ENCODE data around the gene GLOD5.

Gene GLOD5

GRCh38 chrX:48754238-48754637 is 7.3 kb upstream of the GLOD5 start:
- no peak for DNase-seq

DNA sequence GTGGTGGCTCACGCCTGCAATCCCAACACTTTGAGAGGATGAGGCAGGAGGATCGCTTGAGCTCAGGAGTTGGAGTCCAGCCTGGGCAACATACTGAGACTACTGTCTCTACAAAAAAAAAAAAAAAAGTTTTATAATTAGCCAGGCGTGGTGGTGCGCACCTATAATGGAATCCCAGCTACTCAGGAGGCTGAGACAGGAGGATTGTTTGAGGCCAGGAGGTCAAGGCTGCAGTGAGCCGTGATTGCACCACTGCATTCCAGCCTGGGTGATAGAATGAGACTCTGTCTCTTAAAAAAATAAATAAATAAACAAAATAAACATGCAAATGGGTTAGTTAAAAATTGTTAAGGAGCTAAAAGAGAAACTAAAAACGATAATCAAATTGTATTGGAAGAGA is 7.7 kb downstream of the GLOD5 start:
- DNase-seq, result no peak

GRCh38 chrX:48770296-48770695 is 8.7 kb downstream of the GLOD5 start:
- no peak for DNase-seq

DNA sequence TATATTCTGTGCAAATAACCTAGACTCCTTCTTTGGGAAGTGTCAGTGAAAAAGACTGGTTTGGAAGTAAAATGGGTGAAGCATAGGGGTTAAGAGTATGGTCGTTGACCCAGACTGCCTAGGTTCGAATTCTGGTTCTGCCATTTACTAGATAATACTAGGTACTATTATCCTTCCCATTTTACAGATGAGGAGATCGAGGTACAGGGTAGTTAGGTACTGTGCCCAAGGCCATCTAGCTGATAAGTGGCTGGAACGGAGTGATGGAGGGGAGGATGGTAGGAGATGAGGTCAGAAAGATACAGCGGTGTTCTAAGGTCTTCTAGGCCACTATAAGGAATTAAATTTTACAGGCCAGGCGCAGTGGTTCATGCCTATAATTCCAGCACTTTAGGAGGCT is 11.1 kb downstream of the GLOD5 start:
- DNase-seq, result no peak

DNA sequence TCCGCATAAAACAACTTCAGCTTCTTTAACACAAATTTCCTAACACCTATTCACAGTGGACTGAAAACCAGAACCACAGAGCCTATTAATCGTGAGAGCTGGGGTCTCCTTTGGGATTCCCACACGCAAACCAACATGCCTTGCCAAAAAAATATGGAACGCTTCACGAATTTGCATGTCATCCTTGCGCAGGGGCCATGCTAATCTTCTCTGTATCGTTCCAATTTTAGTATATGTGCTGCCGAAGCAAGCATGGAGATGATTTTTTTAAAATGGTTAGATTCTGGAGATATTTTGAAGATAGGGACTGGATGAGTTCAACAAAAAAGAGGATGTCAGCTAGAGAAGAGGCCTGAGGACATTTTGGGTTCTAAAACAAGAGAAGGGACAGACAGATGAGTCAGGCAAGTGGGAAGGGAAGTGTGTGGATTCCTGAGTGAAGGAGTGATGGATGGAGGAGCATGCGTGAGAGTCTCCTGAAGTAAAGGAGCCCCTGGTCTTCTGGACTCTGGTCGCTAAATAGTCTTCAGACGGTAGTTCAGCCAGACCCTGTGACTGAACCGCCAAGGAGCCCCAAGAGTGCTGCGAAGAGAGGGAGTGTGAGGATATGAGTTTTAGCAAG is 15.4 kb downstream of the GLOD5 start:
- DNase-seq, result no peak

- no peak for DNase-seq
Measured at GRCh38 chrX:48779399-48779798, 17.9 kb downstream of the GLOD5 start.

GRCh38 chrX:48781705-48782104 is 20.2 kb downstream of the GLOD5 start:
- no peak for DNase-seq

DNA sequence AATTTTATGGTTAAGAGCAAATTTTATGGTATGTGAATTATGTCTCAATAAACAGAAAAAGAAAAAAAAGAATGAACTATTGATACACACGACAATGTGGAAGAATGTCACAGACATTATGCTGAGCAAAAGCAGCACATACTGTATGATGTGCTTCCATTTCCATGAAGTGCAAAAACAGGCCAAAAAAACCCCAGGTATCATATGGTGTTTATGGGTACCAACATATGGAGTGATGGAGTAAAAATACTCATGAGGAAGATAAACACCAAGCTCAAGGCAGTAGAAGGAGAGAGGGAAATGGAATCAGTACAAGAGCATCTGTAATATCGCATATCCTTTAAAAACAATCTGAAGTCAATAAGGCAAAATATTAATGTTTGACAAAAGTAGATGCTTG is 20.7 kb downstream of the GLOD5 start:
- no peak for DNase-seq

- no peak for DNase-seq
Measured at GRCh38 chrX:48782795-48783194, 21.2 kb downstream of the GLOD5 start.

GRCh38 chrX:48784726-48785125 is 23.2 kb downstream of the GLOD5 start:
- DNase-seq, result no peak

DNA sequence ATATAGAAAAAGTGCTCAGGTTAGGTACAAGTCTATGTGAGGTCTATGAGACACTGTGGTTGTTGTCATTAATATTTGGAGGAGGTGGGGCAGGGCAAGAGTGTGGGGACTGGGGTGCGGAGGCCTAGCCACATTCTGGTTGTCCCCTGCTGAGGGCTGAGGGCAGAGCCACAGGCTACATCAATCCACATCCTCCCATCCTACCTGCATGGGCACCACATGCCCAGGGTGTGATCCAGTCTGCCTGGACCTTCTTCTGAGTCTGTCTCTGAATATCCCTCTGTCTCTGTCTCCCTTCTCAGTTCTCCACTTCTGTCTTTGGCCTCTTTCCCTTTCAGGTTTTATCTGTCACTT is 23.6 kb downstream of the GLOD5 start:
- no peak for DNase-seq

- no peak for DNase-seq
Measured at GRCh38 chrX:48785540-48786214, 24.1 kb downstream of the GLOD5 start.

- no peak for DNase-seq
Measured at GRCh38 chrX:48786341-48786800, 24.8 kb downstream of the GLOD5 start, which contains the start of gene GATA1. TSS of gene GATA1 (plus strand) at chrX:48786590. CDS start at chrX:48791110, 4,520 bp downstream.

DNA sequence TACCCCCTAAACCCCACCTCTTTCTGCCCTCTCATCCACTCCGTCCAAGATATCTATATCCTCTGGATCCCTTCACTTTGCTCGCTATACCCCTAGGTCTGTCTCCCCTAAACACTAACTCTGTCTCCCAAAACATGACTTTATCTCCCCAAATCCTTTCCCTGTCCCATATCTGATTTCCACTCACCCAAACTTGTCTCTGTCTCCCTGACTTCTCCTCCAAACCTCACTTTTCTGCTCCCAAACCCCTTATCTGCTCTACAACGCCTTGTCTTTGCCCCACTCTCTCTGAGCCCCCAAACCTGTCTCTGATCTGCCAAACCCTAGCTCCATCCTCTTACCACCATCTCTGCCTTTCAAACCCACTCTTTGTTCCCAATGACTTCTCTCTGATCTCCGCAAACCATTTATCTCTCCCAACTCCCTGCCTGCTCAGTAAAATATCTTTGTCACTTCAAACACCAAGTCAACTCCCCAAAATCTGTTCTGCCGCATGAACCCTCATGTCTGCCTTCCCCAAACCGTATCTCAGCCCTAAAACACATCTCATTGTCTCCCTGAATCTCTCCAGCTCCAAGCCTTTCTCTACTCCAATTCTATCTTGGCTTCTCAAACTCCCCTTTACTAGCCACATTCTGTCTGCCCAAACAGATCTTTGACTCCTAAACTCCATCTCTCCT is 25.4 kb downstream of the GLOD5 start:
- DNase-seq, result no peak

DNA sequence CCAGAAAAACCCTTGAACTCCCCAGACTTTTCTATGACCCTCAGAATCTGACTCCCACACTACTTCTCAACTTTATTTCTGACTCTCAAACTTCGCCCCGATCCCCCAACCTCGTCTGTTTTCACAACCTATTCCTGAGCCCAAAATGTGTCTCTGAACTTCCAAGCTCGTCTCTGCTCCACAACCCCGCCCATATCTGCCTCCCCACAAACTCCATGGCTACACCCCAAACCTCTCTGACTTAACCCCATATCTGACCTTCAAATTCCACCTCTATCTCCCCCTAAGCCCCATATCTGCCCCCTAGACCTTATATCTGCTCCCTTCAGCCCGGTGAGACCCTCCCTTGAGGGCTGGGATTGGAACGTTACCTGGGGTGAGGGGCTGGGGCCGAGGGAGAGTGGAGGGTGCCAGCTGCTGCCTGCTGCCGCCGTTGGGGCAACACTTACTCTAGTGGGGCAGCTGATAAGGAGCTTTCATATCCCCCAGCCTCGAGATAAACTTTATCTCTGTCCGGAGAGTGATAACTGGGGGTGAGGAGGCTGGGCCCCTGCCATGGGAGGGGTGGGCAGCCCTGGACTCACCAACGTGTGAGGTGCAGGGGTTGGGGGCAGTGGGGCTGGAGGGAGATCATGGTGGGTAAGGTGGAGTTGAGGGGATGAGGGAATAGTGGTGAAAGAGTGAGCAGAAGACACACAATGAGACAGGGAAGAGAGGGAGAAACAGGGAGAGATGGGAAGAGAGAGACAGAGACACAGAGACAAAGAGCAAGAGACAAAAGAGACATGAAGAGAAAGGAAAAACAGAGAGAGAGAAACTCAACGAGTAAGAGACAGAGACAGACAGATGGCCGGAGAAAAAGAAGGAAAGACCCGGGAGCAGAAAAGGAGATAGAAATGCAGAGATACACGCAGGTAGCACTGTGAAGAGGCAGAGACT is 26.2 kb downstream of the GLOD5 start:
- DNase-seq, result no peak

DNA sequence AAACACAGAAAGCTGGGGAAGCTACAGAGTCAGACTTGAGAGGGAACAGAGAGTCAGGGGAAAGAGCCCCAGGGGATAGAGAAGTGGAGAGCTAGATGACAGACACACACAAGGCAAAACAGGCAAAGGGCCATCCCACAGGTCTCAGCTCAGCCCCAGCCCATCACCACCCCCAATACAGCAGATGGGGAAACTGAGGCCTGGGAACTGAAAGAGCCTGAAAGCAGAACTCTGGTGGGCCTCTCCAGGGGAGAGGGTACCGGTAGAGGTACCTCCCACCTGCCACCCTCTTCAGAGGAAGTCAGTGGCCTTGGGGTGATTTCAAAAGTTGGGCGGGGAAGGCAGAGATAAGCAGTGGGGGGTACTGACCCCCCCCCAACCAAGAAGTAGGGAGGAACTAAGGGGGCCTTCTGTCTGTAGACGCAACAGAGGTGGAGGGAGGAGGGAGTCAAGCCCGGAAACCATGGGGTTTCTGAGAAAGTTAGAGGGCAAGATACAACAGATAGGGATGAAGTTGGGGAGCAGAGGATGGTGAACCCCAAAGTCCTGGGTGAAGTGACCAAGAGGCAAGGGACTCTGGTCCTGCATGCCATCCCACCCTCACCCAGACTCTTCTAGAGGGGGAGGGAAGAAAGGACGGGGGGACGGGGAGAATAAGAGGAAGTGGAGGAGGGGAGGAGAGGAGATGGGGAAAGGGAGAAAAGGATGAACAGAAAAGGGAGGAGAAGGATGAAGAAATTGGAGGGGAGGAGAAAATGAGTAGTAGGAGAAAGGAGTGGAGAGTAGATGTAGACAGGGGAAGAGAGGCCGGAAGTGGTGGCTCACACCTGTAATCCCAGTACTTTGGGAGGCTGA is 28.0 kb downstream of the GLOD5 start:
- no peak for DNase-seq

DNA sequence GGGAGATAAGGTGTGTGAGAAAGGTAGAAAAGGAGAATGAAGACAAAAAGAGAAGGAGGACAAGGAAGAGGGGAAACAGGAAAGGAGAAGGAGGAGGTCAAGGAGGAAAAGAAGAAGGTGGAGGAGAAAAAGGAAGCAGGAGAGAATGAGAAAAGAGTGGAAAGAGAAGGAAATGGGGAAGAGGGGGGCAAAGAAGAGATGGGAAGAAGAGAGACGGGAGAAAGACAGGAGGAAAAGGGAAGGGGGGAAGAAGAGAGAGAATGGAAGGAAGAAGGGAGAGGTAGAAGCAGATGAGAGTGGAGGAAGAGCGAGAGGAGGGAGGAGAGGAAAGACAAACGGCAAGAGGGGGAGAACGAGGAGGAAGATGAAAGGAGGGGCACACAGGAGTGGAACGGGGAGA is 28.9 kb downstream of the GLOD5 start:
- DNase-seq, result no peak

- no peak for DNase-seq
Measured at GRCh38 chrX:48791063-48791820, 29.7 kb downstream of the GLOD5 start.

DNA sequence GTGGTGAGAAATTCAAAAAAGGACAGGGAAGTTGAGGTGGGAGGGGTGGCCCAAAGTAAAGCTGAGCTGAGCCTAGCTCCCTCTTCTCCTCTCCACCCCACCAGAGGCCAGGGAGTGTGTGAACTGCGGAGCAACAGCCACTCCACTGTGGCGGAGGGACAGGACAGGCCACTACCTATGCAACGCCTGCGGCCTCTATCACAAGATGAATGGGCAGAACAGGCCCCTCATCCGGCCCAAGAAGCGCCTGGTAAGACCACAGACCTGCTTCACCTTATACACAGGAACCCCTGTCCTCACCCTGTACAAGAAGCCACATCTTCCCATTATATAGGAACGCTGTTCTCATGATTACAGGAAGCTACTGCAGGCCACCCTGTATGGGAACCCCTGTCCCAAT is 30.7 kb downstream of the GLOD5 start:
- DNase-seq, result no peak

- DNase-seq, result no peak
Measured at GRCh38 chrX:48793935-48794334, 32.4 kb downstream of the GLOD5 start.

DNA sequence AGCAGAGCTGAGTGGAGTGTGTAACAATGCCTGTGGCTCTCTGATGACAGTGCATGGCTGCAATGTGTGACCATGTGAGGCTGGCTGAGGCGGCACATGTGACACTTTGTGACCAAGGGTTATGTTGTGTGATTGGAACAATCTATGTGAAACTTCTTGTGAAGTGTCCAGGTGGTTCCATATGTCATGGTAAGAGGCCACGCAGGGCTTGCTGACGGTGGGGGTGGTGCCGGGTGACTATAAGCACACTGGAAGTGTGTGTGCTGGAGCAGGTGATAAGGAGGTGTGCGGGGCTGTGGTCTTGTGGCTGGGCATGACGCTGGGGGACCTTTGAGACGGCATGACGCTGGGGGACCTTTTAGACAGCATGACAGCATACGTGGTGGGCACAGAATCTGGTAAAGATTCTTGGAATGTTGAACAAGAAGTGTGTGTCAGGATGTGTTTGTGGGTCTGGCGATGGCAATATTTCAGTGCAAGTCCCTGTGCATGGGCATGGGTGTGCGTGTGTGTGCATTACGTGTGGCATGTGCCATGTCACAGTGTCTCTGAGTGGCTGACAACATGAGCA is 32.9 kb downstream of the GLOD5 start:
- DNase-seq, result no peak
